Ovary (tissue), 9 donors: ENCODE results near the gene CACNA2D3. TPM values are rescaled to one million over a fixed set of nuclear protein-coding genes. Genes with fewer than 3 reads are reported as not detected.

Experiments used
- DNase-seq, 5 donors: peaks; one replicate each; pipeline ENCODE4 v3.0.0-alpha.2; 2019 to 2020
- H3K27ac ChIP-seq, 2 donors: fragments of 200-600 bp; one replicate each; pipeline versions ENCODE4 v1.5.1 to v1.8.0; 2019 to 2022
- H3K27me3 ChIP-seq: fragments of 200-600 bp; one replicate; pipeline ENCODE4 v1.8.0; 2022
- H3K36me3 ChIP-seq: fragments of 200-600 bp; sonication (generic); one replicate; pipeline ENCODE4 v1.5.1; 2019
- H3K4me1 ChIP-seq: one replicate; pipeline ENCODE4 v1.8.1; 2013; ENCODE audit warnings: mild to moderate bottlenecking, moderate library complexity; ENCODE audit not compliant: insufficient read depth
- H3K4me3 ChIP-seq: fragments of 200-600 bp; sonication (generic); one replicate; pipeline ENCODE4 v1.5.1; 2017
- H3K9me3 ChIP-seq, 2 donors: fragments of 200-600 bp in 1 of 2; sonication (generic) in 1 of 2; one replicate each; pipeline versions ENCODE4 v1.5.1 to v1.8.1; 2013 to 2019; ENCODE audit warnings: mild to moderate bottlenecking in 1 of 2, moderate library complexity in 1 of 2
- EP300 ChIP-seq: sonication (generic); formaldehyde crosslinking; IDR thresholded peaks from one replicate; pipeline ENCODE4 v1.6.1; 2017; ENCODE audit warnings: antibody characterized with exemption
- POLR2A ChIP-seq: fragments of 450-650 bp; IDR thresholded peaks from one replicate; pipeline ENCODE4 v1.6.1; 2017; ENCODE audit warnings: antibody characterized with exemption, mild to moderate bottlenecking, moderate library complexity
- WGBS, 3 donors: extraction: QIAGEN DNeasy Blood & Tissue Kit in 1 of 3; methylation state at CpG; one replicate each; pipeline versions ENCODE4 v1.1.5 to v1.1.7; 2013 to 2017; 5-methylcytosine and 5-hydroxymethylcytosine counted together
- intact Hi-C, 4 donors: fragments of 100-400 bp; cut with DNase I; formaldehyde crosslinking; loops; one replicate each; pipeline versions ENCODE4 v1.11.0 to v1.15.1; 2022 to 2023
- polyA plus RNA-seq, 2 donors: library from polyadenylated mRNA; stranded (reverse); fragments of 200-250 nt in 1 of 2; fragments of 350-450 nt in 1 of 2; fragmentation: Illumina TruSeq in 1 of 2; extraction: RNeasy Lipid Tissue Mini Kit (QIAGEN cat#74804) in 1 of 2; gene quantifications; one replicate each; pipeline ENCODE4 v1.2.3, GENCODE V29; 2013 to 2014
- total RNA-seq, 7 donors: library from RNA; depleted of rRNA in 2 of 7; stranded (reverse); fragments of >200 nt in 2 of 7; fragmentation: NEBNext Ultra II Directional in 3 of 7; extraction: Animal tissue kit (Norgen Biotek cat#: 25700) in 3 of 7; gene quantifications; one replicate each; pipeline versions ENCODE4 v1.1.0 to v1.2.4, GENCODE V29; 2016 to 2023
- TF ChIP-seq, protein P1 (sequence below), 3 donors: fragments of 450-650 bp in 2 of 3; fragments of 200-600 bp in 1 of 3; IDR thresholded peaks; one replicate each; pipeline versions ENCODE4 v1.5.1 to v1.8.0; 2016 to 2022; ENCODE audit warnings: antibody characterized with exemption in 3 of 3, mild to moderate bottlenecking in 1 of 3
- donor health status: DM: no; HTN: no; CAD: no; lungs with moderate emphysema.
- donor health status: DM: no; HTN: no; CAD: no.
- donor health status: Bipolar disorder and iron deficiency.
- donor health status: DM: yes; HTN: yes; CAD: no.
- donor health status: DM: no; HTN: no; CAD: no.
- donor health status: DM: yes; HTN: yes; CAD: no.

Gene CACNA2D3
- total and polyA plus RNA-seq, 9 donors = 2.0 to 10.1 (median 4.7) TPM

DNA sequence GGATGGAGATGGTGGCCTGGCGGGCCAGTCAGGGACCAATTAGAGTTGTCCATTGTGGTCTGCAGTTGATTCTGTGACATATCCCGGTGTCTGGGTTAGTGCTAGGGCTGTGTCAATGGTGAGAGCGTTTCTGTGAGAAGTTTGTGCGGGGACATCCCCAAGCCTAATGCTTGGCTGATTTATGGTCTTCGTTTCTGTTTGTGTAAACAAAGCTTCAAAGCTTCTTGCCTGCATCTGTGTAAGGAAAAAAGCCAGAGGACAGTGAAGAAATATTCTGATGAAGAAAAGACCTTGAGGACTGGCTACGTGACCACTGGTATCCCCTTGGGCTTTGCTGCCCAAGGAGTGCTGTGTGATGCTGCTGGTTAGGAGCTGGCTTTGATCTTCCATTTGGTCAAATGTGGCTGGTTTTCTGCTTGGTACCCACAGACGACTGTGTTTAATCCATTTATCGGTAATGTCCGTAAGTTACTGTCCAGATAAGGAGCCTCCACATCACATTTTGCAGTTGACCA, 880.1 kb downstream of the CACNA2D3 start:
- WGBS, 3 donors = 89 to 91% (median 90%) methylated on average over 9 of the region's 9 CpGs
- TF ChIP-seq EP300 (no peak), POLR2A (no peak)
- TF ChIP-seq, protein P1, sequence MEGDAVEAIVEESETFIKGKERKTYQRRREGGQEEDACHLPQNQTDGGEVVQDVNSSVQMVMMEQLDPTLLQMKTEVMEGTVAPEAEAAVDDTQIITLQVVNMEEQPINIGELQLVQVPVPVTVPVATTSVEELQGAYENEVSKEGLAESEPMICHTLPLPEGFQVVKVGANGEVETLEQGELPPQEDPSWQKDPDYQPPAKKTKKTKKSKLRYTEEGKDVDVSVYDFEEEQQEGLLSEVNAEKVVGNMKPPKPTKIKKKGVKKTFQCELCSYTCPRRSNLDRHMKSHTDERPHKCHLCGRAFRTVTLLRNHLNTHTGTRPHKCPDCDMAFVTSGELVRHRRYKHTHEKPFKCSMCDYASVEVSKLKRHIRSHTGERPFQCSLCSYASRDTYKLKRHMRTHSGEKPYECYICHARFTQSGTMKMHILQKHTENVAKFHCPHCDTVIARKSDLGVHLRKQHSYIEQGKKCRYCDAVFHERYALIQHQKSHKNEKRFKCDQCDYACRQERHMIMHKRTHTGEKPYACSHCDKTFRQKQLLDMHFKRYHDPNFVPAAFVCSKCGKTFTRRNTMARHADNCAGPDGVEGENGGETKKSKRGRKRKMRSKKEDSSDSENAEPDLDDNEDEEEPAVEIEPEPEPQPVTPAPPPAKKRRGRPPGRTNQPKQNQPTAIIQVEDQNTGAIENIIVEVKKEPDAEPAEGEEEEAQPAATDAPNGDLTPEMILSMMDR (IDR thresholded peaks at IDR 0.05) = no peak
- intact Hi-C loops = no loop called here
- DNase-seq = no peak
- H3K27ac ChIP-seq = no peak overlapping the region
- H3K36me3 ChIP-seq = no peaks in the 10 kb centered on the region
- no peaks in the 10 kb centered on the region for H3K27me3 ChIP-seq
- no peak overlapping the region for H3K4me3 ChIP-seq
- no peaks in the 10 kb centered on the region for H3K9me3 ChIP-seq
- H3K4me1 ChIP-seq = peaks cover 8% of the 10 kb centered on the region

DNA sequence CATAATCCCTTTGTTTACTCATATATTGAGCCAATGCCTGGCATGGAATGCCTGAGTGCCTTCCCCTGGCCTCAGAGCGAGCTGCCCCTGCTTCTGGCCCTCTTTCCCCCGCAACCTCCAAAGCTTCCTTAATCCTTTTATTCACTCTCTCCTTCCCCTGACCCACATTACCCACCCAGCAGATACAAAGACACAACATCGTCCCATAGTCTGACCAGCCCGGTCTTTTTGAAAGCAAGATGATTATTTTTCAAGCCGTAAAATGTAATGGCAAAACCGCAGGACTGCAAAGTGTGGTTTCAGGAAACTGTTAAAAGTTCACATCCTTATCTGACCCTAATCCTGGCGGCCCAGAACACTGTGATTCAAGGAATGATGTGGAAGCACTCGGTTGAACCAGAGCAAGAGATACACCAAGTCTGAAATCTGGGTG, 883.9 kb downstream of the CACNA2D3 start:
- Histone ChIP-seq H3K27ac (no peak overlapping the region), H3K9me3 (no peaks in the 10 kb centered on the region), H3K4me3 (no peak overlapping the region), H3K36me3 (no peaks in the 10 kb centered on the region), H3K4me1 (peaks cover 2% of the 10 kb centered on the region), H3K27me3 (no peaks in the 10 kb centered on the region)
- intact Hi-C loops = no loop called here
- no peak for TF ChIP-seq POLR2A
- TF ChIP-seq, protein P1 (IDR thresholded peaks at IDR 0.05) = no peak
- TF ChIP-seq EP300 = no peak
- WGBS, 3 donors = 25 to 39% (median 28%) methylated on average over 8 of the region's 8 CpGs
- no peak for DNase-seq

DNA sequence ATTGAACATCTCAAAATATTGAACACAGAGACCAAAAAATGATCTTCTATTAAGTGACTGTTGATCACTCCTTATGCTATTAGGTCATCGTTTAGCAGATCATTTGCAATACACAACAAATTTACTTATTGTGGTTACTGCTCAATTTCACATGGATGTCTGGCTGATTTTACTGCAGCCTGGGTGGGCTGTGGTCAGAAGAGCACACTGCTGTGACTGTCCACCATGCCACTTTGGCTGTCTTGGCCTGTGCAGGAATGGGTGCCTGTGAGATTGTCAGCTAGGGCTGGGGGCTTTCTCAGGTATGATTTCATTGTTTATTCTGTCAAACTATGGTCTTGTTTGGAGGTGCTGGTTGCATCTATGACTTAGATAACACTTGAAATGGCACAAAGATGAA, 885.6 kb downstream of the CACNA2D3 start:
- Histone ChIP-seq H3K27ac (no peak overlapping the region), H3K4me1 (peaks cover 2% of the 10 kb centered on the region), H3K27me3 (no peaks in the 10 kb centered on the region), H3K36me3 (no peaks in the 10 kb centered on the region), H3K9me3 (no peaks in the 10 kb centered on the region), H3K4me3 (no peak overlapping the region)
- intact Hi-C loops = no loop called here
- no peak for DNase-seq
- TF ChIP-seq, protein P1 (IDR thresholded peaks at IDR 0.05) = no peak
- no peak for TF ChIP-seq EP300
- TF ChIP-seq POLR2A = no peak
- WGBS, 3 donors = 85 to 93% (median 90%) methylated on average over 1 of the region's 1 CpG

DNA sequence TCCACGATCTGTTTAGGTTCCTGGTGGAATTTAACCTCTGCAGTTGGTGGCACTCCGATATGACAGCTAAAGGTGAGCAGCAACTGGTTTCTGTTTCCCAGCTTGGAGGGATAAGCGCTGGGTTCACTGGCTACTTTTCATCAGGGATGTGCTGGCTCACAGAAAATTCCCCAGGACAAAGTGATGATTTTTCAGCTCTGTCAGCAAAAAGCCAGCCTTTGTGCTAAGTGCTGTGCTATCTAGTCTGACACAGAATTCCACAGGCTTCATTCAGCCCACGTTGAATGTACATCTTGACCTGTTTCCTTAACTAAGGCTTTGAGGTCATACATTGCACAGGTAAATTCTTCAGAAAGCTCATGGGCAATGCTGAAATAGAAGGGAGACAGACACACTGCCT, 887.0 kb downstream of the CACNA2D3 start:
- no peak overlapping the region for H3K4me3 ChIP-seq
- no peaks in the 10 kb centered on the region for H3K27me3 ChIP-seq
- no peaks in the 10 kb centered on the region for H3K9me3 ChIP-seq
- H3K4me1 ChIP-seq = peaks cover 2% of the 10 kb centered on the region
- TF ChIP-seq, protein P1 (IDR thresholded peaks at IDR 0.05) = no peak
- TF ChIP-seq EP300 (no peak), POLR2A (no peak)
- no peaks in the 10 kb centered on the region for H3K36me3 ChIP-seq
- intact Hi-C loops = no loop called here
- no peak for DNase-seq
- 74 to 84% (median 75%) methylated on average over 4 of the region's 4 CpGs for WGBS, 3 donors
- H3K27ac ChIP-seq = no peak overlapping the region
